GM21529 (cell line): ENCODE data around the gene EIF3A.

Source experiments
- ATAC-seq: cut with Tn5 transposase; IDR thresholded peaks from one replicate; pipeline ENCODE4 v1.9.1; 2021; ENCODE audit not compliant: unreplicated experiment

Gene EIF3A

GRCh38 chr10:119022846-119023552, 57.6 kb downstream of the EIF3A start:
- ATAC-seq: no peak

- ATAC-seq: no peak
Measured at GRCh38 chr10:119020627-119020946, 60.0 kb downstream of the EIF3A start.

GRCh38 chr10:119007211-119007574, 73.4 kb downstream of the EIF3A start:
- ATAC-seq: no peak

- ATAC-seq: no peak
Measured at GRCh38 chr10:119006451-119007210, 74.0 kb downstream of the EIF3A start.

- ATAC-seq: no peak
Measured at GRCh38 chr10:119005362-119006043, 75.1 kb downstream of the EIF3A start.

- no peak for ATAC-seq
Measured at GRCh38 chr10:119003572-119004289, 76.9 kb downstream of the EIF3A start.

GRCh38 chr10:119001717-119002500, 78.7 kb downstream of the EIF3A start:
- ATAC-seq: no peak

- no peak for ATAC-seq
Measured at GRCh38 chr10:118998183-118998582, 82.4 kb downstream of the EIF3A start.

GRCh38 chr10:118997379-118997778, 83.2 kb downstream of the EIF3A start:
- no peak for ATAC-seq

- ATAC-seq: no peak
Measured at GRCh38 chr10:118995739-118996138, 84.9 kb downstream of the EIF3A start.

GRCh38 chr10:118994321-118994720, 86.3 kb downstream of the EIF3A start:
- ATAC-seq: no peak

- no peak for ATAC-seq
Measured at GRCh38 chr10:118993214-118993613, 87.4 kb downstream of the EIF3A start.

- ATAC-seq: no peak
Measured at GRCh38 chr10:118992496-118992895, 88.1 kb downstream of the EIF3A start.

- no peak for ATAC-seq
Measured at GRCh38 chr10:118990326-118990725, 90.3 kb downstream of the EIF3A start.

- peak; percentile 80 for ATAC-seq
Measured at GRCh38 chr10:118986815-118987790, 93.5 kb downstream of the EIF3A start.

GRCh38 chr10:118985576-118985975, 95.0 kb downstream of the EIF3A start:
- no peak for ATAC-seq
